ENCODE results near the gene CEP85L.

The CEP85L gene

GRCh38 chr6:118542184-118542952 lies 109.0 kb downstream of the CEP85L start:
- no peaks in the 10 kb centered on the region for H3K36me3 ChIP-seq (ENCODE audit: insufficient read depth)
- H2AFZ ChIP-seq (ENCODE audit: low read depth), result no peak overlapping the region
- no peak overlapping the region for H3K27ac ChIP-seq
- no peak overlapping the region for H3K4me2 ChIP-seq
- H3K4me1 ChIP-seq (ENCODE audit: low read depth, poor library complexity, severe bottlenecking), result no peaks in the 10 kb centered on the region
- no peaks in the 10 kb centered on the region for H3K27me3 ChIP-seq (ENCODE audit: insufficient read depth, low read depth)
- TF ChIP-seq CTCF (conservative IDR thresholded peaks at IDR 0.05; ENCODE audit: low read depth, low read length), result no peak
- no peak overlapping the region for H3K9ac ChIP-seq
- H3K79me2 ChIP-seq (ENCODE audit: insufficient read depth, low read depth), result no peaks in the 10 kb centered on the region
- H3K4me3 ChIP-seq (IDR thresholded peaks at IDR 0.05; ENCODE audit: insufficient read depth, low read depth, low read length), result no peak overlapping the region
- H4K20me1 ChIP-seq (ENCODE audit: insufficient read depth), result no peaks in the 10 kb centered on the region

- Histone ChIP-seq H3K36me3 (ENCODE audit: insufficient read depth) (no peaks in the 10 kb centered on the region), H3K4me1 (ENCODE audit: low read depth, poor library complexity, severe bottlenecking) (no peaks in the 10 kb centered on the region), H3K4me2 (no peak overlapping the region), H3K79me2 (ENCODE audit: insufficient read depth, low read depth) (no peaks in the 10 kb centered on the region), H3K9ac (no peak overlapping the region), H4K20me1 (ENCODE audit: insufficient read depth) (no peaks in the 10 kb centered on the region), H2AFZ (ENCODE audit: low read depth) (no peak overlapping the region), H3K4me3 (IDR thresholded peaks at IDR 0.05; ENCODE audit: insufficient read depth, low read depth, low read length) (no peak overlapping the region), H3K27ac (no peak overlapping the region), H3K27me3 (ENCODE audit: insufficient read depth, low read depth) (no peaks in the 10 kb centered on the region)
- TF ChIP-seq CTCF (conservative IDR thresholded peaks at IDR 0.05; ENCODE audit: low read depth, low read length), result no peak
Observed at GRCh38 chr6:118537574-118537973, 113.8 kb downstream of the CEP85L start.

GRCh38 chr6:118536478-118536877 lies 114.9 kb downstream of the CEP85L start:
- Histone ChIP-seq H4K20me1 (ENCODE audit: insufficient read depth) (no peaks in the 10 kb centered on the region), H3K4me1 (ENCODE audit: low read depth, poor library complexity, severe bottlenecking) (no peaks in the 10 kb centered on the region), H3K4me2 (no peak overlapping the region), H3K79me2 (ENCODE audit: insufficient read depth, low read depth) (no peaks in the 10 kb centered on the region), H3K27ac (no peak overlapping the region), H3K27me3 (ENCODE audit: insufficient read depth, low read depth) (no peaks in the 10 kb centered on the region), H2AFZ (ENCODE audit: low read depth) (no peak overlapping the region), H3K36me3 (ENCODE audit: insufficient read depth) (no peaks in the 10 kb centered on the region), H3K4me3 (IDR thresholded peaks at IDR 0.05; ENCODE audit: insufficient read depth, low read depth, low read length) (no peak overlapping the region), H3K9ac (no peak overlapping the region)
- TF ChIP-seq CTCF (conservative IDR thresholded peaks at IDR 0.05; ENCODE audit: low read depth, low read length), result no peak

GRCh38 chr6:118535176-118535844 lies 116.1 kb downstream of the CEP85L start:
- no peak overlapping the region for H3K4me3 ChIP-seq (IDR thresholded peaks at IDR 0.05; ENCODE audit: insufficient read depth, low read depth, low read length)
- no peak overlapping the region for H3K9ac ChIP-seq
- no peak overlapping the region for H2AFZ ChIP-seq (ENCODE audit: low read depth)
- no peak for TF ChIP-seq CTCF (conservative IDR thresholded peaks at IDR 0.05; ENCODE audit: low read depth, low read length)
- no peaks in the 10 kb centered on the region for H3K79me2 ChIP-seq (ENCODE audit: insufficient read depth, low read depth)
- H3K27me3 ChIP-seq (ENCODE audit: insufficient read depth, low read depth), result no peaks in the 10 kb centered on the region
- H3K4me2 ChIP-seq, result no peak overlapping the region
- no peaks in the 10 kb centered on the region for H3K4me1 ChIP-seq (ENCODE audit: low read depth, poor library complexity, severe bottlenecking)
- H4K20me1 ChIP-seq (ENCODE audit: insufficient read depth), result no peaks in the 10 kb centered on the region
- no peak overlapping the region for H3K27ac ChIP-seq
- H3K36me3 ChIP-seq (ENCODE audit: insufficient read depth), result no peaks in the 10 kb centered on the region

Data from KMS-11 (cell line).